Activated CD8-positive, alpha-beta T cell treated with anti-CD3 and anti-CD28 coated beads for 36 hours (primary cell): Measurements from ENCODE around the gene PRKAA1. TPM values are rescaled to one million over a fixed set of nuclear protein-coding genes. Genes with fewer than 3 reads are reported as not detected.

Experiments used
- ATAC-seq: fragments of 200-7000 bp; cut with Tn5 transposase; one replicate; pipeline ENCODE4 v1.10.0; 2021; ENCODE audit warnings: mild to moderate bottlenecking, moderate library complexity
- CTCF ChIA-PET: fragments of 350-600 bp; sonication (Branson Sonifier 250); formaldehyde crosslinking; loops from one replicate; lab custom pipeline; 2021; ENCODE audit warnings: antibody characterized with exemption; lab: Charles Lee
- POLR2A ChIA-PET: fragments of 350-600 bp; sonication (Branson Sonifier 250); formaldehyde crosslinking; loops from one replicate; lab custom pipeline; 2021; ENCODE audit warnings: antibody characterized with exemption; lab: Charles Lee
- DNase-seq: peaks from one replicate; pipeline ENCODE4 v3.0.0-alpha.2; 2020
- H3K27ac Mint-ChIP-seq: one replicate; pipeline ENCODE4 v1.8.0; 2021; ENCODE audit warnings: mild to moderate bottlenecking, mixed read lengths
- H3K27me3 Mint-ChIP-seq: one replicate; pipeline ENCODE4 v1.8.0; 2021; ENCODE audit warnings: mixed read lengths
- H3K36me3 Mint-ChIP-seq: one replicate; pipeline ENCODE4 v1.8.0; 2021; ENCODE audit warnings: low read depth, mixed read lengths
- H3K4me1 Mint-ChIP-seq: one replicate; pipeline ENCODE4 v1.8.0; 2021; ENCODE audit warnings: low read depth, mixed read lengths
- H3K4me3 Mint-ChIP-seq: one replicate; pipeline ENCODE4 v1.8.0; 2021; ENCODE audit warnings: mild to moderate bottlenecking, moderate library complexity, mixed read lengths
- H3K9me3 Mint-ChIP-seq: one replicate; pipeline ENCODE4 v1.8.0; 2021; ENCODE audit warnings: mixed read lengths
- CTCF ChIP-seq: fragments of 200-600 bp; IDR thresholded peaks from one replicate; pipeline ENCODE4 v1.8.0; 2022; ENCODE audit warnings: antibody characterized with exemption, mild to moderate bottlenecking
- intact Hi-C: fragments of 100-400 bp; cut with micrococcal nuclease; formaldehyde crosslinking; loops from one replicate; pipeline ENCODE4 v1.10.0; 2022
- total RNA-seq, 2 experiments: library from RNA; stranded (reverse); gene quantifications; one replicate each; pipeline ENCODE4 v1.2.3, GENCODE V29; 2021

PRKAA1 gene
- total RNA-seq, 2 experiments from 2014 or later = 33.8 to 35.2 TPM

GRCh38 chr5:40774623-40775022, 23.6 kb downstream of the PRKAA1 start:
- no peaks in the 10 kb centered on the region for H3K9me3 Mint-ChIP-seq
- ATAC-seq (no peak), DNase-seq (no peak)
- H3K4me1 Mint-ChIP-seq = peaks cover 15% of the 10 kb centered on the region
- TF ChIP-seq CTCF = no peak
- POLR2A ChIA-PET = interaction anchor here (0.6 to 1.2 kb wide), 2 partner anchors 13 to 59 kb away, joined by 3 read pairs; no protein-coding TSS in a partner anchor
- CTCF ChIA-PET = interaction anchor here (1.3 kb wide), 1 partner anchor 10 kb away, joined by 3 read pairs; no protein-coding TSS in a partner anchor
- intact Hi-C loops = no loop called here
- H3K4me3 Mint-ChIP-seq = no peak overlapping the region
- peaks cover 20% of the 10 kb centered on the region for H3K36me3 Mint-ChIP-seq
- no peaks in the 10 kb centered on the region for H3K27me3 Mint-ChIP-seq
- H3K27ac Mint-ChIP-seq = no peak overlapping the region

DNA sequence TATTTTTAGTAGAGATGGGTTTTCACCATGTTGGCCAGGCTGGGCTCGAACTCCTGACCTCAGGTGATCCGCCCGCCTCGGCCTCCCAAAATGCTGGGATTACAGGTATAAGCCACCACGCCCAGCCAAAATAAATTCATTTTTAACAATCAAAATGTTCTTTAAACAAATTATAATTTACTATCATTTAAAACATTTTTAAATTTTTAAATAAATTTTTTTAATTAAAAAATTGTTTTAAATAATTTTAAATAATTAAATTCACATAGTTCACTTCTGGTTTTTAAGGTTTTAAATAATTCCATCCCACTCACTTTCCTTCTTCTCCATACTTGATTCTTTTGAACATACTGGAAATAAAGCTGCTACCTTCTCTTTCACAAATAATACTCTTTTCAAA, 27.4 kb downstream of the PRKAA1 start:
- CTCF ChIA-PET = interaction anchor here (1.2 to 1.3 kb wide), 3 partner anchors 10 to 27 kb away, joined by 3 read pairs; no protein-coding TSS in a partner anchor
- no peak overlapping the region for H3K27ac Mint-ChIP-seq
- ATAC-seq (no peak), DNase-seq (no peak)
- H3K9me3 Mint-ChIP-seq = no peaks in the 10 kb centered on the region
- no peak for TF ChIP-seq CTCF
- no peak overlapping the region for H3K4me3 Mint-ChIP-seq
- intact Hi-C loops = no loop called here
- H3K36me3 Mint-ChIP-seq = peaks cover 24% of the 10 kb centered on the region
- H3K27me3 Mint-ChIP-seq = no peaks in the 10 kb centered on the region
- H3K4me1 Mint-ChIP-seq = no peaks in the 10 kb centered on the region
- POLR2A ChIA-PET = no interaction called here

DNA sequence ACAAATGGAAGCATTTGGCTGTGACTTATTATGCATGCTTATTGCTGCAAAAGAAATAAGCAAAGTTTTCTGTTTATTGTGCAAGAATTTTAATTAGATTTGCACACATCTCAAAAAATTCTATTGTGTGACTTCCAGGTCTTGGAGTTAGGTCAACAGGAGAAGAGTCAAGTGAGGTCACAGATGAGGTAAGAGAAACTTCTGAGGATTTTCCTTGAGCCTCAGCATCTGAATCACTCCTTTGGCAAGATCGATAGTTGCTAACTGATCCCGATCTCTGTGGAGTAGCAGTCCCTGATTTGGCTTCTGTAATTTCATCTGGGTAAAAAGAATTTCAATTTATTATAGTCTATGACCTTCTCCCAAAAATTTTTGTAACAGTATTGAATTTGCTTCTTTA, 35.5 kb downstream of the PRKAA1 start:
- ChIA-PET CTCF (no interaction called here), POLR2A (no interaction called here)
- DNase-seq (no peak), ATAC-seq (no peak)
- Mint-ChIP-seq H3K4me3 (no peak overlapping the region), H3K36me3 (peaks cover 19% of the 10 kb centered on the region), H3K4me1 (no peaks in the 10 kb centered on the region), H3K27me3 (no peaks in the 10 kb centered on the region), H3K27ac (no peak overlapping the region), H3K9me3 (no peaks in the 10 kb centered on the region)
- TF ChIP-seq CTCF = no peak
- intact Hi-C loops = no loop called here

DNA sequence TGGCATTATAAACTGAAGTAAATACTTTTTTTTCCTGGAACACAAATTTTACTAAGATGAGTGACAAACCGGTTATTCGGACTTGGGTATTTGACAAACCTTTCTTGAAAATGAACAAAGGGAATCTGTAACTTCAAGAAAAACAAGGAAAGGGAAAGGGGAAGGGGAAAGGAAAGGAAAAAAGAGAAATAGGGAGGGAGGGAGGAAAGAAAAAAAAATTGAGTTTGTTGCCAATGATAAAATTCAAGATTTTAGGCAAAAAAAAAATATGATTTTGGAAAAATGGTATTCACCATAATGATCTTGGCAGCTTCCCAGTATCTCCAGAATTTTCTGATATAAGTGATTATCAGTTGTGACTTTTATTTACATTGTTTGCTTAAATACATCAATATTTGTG, 40.8 kb downstream of the PRKAA1 start:
- no peak overlapping the region for H3K27ac Mint-ChIP-seq
- intact Hi-C loops = loop anchor here (10.0 kb wide), 1 partner anchor 77 kb away; the partner anchor contains the start of gene RPL37
- ATAC-seq (no peak), DNase-seq (no peak)
- H3K9me3 Mint-ChIP-seq = no peaks in the 10 kb centered on the region
- POLR2A ChIA-PET = interaction anchor here (1.1 to 2.0 kb wide), 3 partner anchors 16 to 78 kb away, joined by 4 to 8 read pairs (median 4); partner anchors contain the start of genes PRKAA1 and RPL37
- peaks cover 1% of the 10 kb centered on the region for H3K4me1 Mint-ChIP-seq
- no peak overlapping the region for H3K4me3 Mint-ChIP-seq
- no peak for TF ChIP-seq CTCF
- CTCF ChIA-PET = no interaction called here
- H3K36me3 Mint-ChIP-seq = peaks cover 13% of the 10 kb centered on the region
- H3K27me3 Mint-ChIP-seq = no peaks in the 10 kb centered on the region
